Endometrial microvascular endothelial cells (primary cell): ENCODE data around the gene STIL. TPM values are rescaled to one million over a fixed set of nuclear protein-coding genes. Genes with fewer than 3 reads are reported as not detected.
"Not testable (repeated sequence)": the region's sequence is repeated elsewhere in the genome, so short reads cannot be mapped to it uniquely, and the experiment has no call there.

ENCODE experiments used
- in situ Hi-C: cut with HindIII; loops from 2 replicates; pipeline ENCODE4 v1.10.0; 2017; ENCODE audit warnings: low sequenced_read_pairs, low pct_unique_long_range_greater_than_20kb; ENCODE audit errors: inconsistent ontology term
- total RNA-seq: library from RNA; depleted of rRNA; stranded (reverse); fragments of >200 nt; gene quantifications from one replicate; pipeline ENCODE4 v1.2.3, GENCODE V29; 2015; ENCODE audit errors: inconsistent ontology term

STIL gene
- total RNA-seq, 1 donor from 2014 or later = 23.5 TPM

DNA sequence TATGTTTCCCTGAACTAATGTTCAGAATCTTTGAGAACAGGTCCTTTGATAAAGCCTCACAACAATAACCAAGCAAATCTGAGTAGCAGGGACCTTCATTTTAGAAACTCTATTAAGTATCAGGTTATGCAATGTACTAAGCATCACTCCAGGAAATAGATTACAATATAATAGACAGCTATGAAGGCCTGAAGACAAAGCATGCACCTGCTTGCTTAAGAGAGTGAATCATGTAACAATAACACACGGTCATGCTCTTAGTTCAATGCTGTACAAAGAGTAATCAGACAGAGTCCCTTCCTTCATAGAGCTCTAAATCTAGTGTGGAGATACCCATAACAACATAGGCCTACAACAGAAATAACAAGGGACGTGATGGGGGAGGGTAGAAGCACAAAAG, 11.6 kb upstream of the STIL start:
- in situ Hi-C loops = no loop called here

DNA sequence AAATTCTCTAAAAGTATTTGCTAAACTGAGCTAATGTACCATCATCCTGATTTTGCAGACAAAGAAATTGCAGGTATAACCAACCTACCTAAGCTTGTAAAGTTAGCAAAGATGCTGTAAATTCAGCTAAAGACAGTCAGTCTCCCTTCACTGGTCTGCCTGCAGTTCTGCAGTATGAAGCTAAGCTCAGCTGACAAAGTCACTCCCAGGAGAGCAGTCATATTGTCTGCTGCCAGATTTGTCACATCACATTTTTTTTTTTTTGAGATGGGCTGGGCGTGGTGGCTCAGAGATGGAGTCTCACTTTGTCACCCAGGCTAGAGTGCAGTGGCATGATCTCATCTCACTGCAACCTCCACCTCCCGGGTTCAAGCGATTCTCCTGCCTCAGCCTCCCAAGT, 10.7 kb upstream of the STIL start:
- in situ Hi-C loops = no loop called here

DNA sequence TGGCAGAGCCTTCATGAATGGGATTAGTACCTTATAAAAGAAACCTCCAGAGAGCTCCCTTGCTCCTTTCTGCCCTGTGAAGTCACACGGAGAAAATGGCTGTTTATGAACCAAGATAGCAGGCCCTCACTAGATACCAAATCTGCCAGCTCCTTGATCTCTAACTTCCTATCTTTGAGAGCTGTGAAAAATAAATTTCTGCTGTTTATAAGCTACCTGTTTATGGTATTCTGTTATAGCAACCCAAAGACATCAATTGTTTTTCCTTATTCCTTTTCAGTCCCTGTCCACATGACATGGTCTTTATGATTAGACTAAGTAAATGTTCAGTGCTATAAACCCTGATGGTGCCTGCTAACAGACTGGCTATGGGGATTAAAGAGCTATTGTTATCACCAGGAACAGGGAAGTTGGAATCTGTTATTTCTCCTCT, 9.7 kb upstream of the STIL start:
- in situ Hi-C loops = no loop called here

DNA sequence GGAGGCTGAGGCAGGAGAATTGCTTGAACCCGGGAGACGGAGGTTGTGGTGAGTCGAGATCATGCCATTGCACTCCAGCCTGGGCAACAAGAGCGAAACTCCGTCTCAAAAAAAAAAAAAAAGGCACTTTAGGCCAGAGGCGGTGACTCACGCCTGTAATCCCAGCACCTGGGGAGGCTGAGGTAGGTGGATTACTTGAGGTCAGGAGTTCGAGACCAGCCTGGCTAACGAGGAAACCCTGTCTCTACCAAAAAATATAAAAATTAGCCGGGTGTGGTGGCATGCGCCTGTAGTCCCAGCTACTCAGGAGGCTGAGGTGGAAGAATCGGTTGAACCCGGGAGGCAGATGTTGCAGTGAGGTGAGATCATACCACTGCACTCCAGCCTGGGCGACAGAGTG, 6.0 kb upstream of the STIL start:
- in situ Hi-C loops = not testable (repeated sequence)

DNA sequence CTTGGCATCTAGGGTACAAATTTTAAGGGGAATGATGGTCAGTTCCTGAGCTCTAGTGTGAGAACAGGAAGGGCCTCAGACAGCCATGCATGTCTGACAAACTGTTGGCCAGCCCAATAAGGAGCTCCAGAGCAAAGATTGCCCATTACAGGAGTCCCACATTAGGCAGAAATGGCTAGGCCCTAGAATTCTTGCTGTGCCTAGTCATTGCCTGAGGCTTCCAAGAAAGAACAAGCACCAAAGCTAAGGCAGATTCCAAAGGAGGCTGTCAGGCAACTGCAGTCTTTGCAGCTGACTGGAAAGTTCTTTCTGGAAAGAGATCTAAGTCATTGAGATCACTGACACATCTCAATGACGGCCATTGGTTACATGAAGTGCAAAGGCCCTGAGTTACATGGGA, 3.9 kb upstream of the STIL start:
- in situ Hi-C loops = no loop called here

DNA sequence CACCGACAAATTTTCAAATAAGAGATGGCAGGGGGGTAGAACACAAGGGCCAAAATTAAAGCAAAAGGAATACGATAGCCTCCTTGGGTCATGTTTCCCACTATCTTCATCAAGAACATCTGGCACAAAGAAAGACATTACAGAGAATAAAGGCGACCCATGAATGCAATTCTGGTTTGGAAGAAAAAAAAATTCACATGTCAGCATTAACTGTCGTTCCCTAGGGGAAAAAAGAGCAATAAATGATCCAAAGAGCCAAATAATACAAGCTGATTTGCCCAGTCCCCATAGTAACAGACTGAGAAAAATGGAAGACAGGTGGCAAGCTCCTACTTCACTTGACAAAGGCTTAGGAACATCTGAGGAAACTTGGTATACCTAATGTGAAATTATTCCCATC, 4.5 kb downstream of the STIL start:
- in situ Hi-C loops = no loop called here

DNA sequence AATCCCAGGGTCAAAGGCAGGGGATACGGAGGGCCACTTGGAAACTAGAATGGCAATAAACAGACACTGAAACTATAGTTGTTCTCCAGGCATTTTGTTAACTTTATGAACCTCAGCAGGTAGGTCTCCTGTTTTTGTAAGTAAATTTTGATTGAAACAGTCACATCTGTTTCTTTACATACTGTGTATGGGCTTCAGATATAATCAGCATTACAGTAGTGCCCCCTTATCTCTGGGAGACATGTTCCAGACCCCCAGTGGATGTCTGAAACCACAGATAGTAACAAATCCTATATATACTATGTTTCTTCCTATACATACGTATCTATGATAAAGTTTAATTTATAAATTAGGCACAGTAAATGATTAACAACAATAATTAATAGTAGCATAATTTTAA, 11.5 kb downstream of the STIL start:
- in situ Hi-C loops = no loop called here

DNA sequence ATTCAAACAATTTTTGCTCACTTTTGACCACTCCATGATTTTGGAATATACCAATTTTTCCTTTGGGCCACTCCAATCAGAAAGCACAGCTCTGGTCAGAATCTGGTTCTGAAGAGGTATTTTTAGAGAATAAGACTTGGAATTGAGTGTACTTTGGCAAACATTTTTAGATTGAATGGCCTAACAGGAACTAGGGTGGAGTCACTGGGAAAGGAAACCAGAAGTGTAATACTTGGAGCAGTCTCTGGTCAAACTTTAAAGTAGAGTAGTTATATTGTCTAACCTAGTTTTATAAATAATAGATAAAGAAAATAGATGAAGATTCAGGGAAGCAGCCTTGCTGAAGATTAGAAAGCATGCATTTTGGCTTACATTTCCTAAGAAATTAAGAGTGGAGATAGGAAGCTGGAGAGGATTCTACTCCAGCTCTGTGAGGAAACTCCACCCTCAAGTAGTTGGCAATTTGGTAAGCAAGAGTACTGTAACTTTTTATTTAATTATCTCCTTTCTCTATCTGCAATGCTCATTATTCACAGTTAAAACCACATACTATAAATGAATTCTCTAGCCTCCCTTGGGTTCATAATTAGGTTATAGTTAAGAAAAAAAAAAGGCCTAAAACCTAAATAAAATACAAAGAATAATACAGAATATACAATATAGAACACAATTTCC, 15.8 kb downstream of the STIL start:
- in situ Hi-C loops = no loop called here

DNA sequence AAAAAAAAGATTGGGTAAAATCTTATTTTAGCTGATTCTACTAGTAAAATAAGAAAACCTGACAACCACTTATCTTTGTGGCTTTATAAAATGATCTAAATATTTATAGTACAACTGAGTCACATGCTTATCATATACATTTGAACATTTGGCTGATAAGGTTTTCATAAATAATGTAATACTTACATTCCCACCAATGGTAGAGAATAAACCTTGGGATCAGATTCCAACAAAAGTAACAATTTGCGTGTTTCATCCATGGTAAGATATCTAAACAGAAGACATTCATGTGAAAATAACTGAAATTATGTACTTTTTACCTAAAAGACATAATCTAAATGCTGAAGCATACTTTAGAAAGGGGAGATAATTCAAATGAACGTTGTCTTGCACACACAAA, 18.4 kb downstream of the STIL start:
- in situ Hi-C loops = no loop called here

DNA sequence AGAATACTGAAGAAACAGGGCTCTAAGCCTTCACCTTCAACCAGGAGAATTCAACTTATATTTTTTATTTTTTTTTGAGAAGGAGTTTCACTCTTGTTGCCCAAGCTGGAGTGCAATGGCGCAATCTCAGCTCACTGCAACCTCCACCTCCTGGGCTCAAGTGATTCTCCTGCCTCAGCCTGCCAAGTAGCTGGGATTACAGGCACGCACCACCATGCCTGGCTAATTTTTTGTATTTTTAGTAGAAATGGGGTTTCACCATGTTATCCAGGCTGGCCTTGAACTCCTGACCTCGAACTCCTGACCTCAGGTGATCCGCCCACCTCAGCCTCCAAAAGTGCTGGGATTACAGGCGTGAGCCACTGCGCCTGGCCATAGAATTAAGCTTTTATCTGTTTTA, 19.1 kb downstream of the STIL start:
- in situ Hi-C loops = not testable (repeated sequence)

DNA sequence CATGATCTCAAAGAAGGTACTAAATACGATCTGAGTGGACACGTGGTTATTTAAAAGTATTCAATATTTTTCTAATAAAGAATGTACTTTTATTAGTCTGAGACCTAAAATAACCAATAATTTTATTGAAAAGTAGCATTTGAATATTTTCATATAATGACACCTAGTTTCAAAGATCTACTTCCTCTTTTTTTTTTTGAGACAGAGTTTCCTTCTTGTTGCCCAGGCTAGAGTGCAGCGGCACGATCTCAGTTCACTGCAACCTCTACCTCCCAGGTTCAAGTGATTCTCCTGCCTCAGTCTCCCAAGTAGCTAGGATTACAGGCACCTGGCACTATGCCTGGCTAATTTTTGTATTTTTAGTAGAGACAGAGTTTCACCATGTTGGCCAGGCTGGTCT, 25.8 kb downstream of the STIL start:
- in situ Hi-C loops = not testable (repeated sequence)

DNA sequence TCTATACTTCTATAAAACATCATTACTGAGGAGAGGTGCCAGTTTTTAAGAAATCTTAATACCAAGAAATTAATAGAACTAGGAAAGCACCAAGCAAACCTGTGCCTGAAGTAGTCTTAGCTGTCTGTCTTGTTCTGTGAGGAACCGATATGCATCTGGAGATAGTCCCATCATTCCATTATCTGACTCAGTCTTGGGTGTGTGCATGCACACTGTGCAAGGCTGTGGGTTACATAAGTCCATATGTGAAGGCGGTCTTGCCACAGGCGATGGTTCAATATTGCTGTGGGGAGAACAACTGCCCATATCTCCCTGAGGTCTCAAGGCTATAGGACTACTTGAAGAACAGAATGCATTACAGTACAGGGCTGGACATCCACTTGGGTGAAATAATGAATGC, 33.8 kb downstream of the STIL start:
- in situ Hi-C loops = no loop called here

DNA sequence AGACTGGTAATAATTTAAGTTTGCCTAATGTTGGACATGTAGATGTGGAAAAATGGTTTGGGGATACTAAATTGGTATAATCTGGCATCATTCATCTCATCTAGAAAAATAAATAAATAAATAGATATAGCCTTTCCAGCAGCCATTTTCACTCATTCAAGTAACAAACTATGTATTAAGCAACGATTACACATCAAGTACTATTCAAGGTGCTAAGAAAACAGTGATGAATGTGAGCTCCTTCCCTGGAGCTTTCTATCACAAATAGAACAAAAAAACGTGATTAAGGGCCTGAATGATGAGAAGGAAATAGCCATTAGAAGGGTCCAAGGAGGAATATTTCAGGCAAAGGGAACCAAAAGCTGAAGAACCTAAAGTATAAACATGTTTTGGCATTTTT, 37.1 kb downstream of the STIL start:
- in situ Hi-C loops = no loop called here

DNA sequence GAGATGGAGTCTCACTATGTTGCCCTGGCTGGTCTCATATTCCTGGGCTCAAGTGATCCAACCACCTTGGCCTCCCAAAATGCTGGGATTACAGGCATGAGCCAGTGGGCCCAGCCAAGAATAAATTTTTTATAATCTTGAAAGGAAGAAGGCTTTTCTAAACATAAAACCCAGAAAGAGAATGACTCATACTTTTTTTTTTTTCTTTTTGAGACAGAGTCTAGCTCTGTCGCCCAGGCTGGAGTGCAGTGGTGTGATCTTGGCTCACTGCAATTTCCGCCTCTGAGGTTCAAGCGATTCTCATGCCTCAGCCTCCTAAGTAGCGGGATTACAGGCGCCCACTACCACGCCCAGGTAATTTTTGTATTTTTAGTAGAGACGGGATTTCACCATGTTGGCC, 38.1 kb downstream of the STIL start:
- in situ Hi-C loops = not testable (repeated sequence)

DNA sequence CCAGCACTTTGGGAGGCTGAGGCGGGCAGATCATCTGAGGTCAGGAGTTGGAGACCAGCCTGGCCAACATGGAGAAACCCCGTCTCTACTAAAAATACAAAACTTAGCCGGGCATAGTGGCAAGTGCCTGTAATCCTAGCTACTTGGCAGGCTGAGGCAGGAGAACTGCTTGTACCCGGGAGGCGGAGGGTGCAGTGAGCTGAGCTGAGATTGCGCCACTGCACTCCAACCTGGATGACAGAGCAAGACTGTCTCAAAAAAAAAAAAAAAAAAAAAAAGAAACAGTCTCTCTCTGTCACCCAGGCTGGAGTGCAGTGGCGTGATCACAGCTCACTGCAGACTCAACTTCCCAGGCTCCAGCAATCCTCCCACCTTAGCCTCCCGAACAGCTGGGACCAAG, 48.4 kb downstream of the STIL start:
- in situ Hi-C loops = not testable (repeated sequence)

DNA sequence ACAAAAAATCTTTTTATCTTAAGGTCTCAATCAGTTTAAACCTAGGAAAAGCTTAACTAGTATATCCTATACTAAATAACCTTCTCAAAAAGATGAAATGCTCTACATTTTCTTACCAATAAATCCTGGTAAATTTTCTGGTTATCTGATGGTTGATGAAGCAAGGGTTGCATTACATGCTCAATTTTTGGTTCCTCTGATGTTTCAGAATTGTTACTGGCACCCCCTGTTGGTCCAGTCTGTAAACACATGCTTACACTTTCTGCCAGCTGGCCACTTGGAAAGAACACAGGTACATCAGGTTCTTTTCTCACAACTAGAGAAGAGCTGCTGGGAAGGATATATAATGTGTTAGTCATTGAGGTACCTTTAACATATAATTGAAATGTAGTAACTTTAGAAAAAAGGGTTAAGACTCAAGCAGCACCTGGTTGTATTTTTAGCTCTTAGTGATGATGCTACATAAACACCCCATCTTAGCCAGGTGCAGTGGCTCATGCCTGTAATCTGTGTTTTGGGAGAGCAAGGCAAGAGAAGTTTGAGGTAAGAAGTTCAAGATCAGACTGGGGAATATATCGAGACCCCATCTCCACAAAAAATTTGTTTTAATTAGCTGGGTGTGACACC, 51.0 kb downstream of the STIL start:
- in situ Hi-C loops = no loop called here

DNA sequence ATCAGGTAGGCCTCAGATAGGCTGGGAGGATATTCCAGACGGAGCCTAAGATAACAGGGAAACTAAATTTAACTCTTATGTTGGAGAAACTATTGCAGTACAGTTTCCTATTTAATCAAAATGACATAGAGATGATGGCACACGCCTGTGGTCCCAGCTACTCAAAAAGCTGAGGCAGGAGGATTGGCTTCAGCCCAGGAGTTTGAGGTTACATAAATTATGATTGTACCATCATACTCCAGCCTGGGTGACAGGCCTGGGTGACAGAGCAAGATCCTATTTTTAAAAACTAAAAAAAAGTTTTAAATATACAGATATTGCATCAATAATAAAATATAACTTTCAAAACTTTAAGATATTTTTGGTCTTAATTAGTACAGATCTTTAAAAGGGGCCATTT, 56.7 kb downstream of the STIL start:
- in situ Hi-C loops = no loop called here

DNA sequence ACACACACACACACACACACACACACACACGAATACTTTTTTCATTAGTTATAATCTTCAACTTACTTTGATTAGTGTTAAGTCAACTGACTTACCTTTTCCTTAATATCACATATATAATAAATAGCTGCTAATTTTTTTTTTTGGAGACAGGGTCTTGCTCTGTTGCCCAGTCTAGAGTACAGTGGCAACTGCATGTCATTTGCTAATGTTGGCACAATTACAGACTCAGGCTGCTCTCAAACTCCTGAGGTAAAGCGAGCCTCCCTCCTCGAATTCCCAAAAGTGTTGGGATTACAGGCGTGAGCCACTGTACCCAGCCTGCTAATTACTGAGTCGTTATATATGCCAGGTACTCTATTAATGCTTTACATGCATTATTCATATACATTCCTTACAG, 61.2 kb downstream of the STIL start:
- in situ Hi-C loops = no loop called here

DNA sequence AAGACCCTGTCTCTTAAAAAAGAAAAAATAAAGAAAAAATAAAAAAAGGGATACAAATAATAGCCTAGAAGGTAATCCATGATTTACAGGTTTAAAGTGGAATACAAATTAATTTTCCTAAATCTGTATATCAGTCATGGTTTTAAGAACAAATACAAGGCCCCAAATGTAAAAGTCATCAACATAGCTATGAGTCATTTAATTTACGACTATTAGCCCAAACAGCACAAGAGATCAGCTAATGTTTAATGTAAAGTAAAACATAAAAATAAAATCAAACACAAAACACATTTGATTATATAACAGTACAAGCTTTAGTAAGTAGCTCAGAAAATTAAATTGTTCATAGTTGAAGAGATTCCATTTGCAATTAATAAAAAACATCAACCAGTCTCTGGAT, 61.6 kb downstream of the STIL start:
- in situ Hi-C loops = no loop called here

DNA sequence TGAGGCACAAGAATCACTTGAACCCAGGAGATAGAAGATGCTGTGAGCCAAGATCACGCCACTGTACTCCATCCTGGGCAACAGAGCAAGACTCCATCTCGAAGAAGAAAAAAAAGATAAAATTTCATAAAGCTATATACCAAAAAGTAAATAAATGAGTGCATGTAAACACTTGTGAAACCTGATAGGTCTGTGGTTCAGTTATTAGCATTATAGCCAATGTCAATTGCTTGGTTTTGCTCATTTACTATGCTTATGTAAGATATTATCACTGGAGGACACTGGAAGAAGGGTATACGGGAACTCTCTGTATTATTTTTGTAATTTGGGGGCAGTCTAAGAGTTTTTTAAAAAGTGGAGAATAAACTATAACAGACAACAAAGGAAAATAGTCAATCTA, 64.2 kb downstream of the STIL start:
- in situ Hi-C loops = no loop called here

DNA sequence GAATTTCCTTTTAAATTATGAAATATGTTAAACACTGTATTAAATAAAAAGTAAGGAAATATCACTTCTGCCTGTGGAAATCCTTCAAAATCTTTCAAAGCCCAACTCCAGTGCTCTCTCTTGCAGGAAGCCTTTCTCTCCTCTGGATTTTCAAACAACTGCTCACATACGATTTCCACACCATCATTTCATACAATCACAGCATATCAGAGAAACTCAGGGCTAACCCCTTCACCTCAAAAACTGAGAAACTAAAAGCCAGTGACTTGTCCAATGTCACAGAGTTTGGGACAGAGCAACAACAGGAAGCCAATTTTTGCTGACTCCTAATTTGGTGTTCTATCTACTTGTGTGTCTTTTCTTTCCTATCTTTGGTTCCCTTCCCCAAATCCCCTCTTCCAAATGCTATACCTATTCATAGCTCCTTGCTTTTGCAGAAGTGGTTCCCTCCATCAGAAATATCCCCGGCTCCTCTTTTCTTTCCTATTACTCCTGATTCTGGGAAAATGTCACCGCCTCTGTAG, 69.5 kb downstream of the STIL start:
- in situ Hi-C loops = no loop called here
